GM23338 (cell line): ENCODE measurements around the gene MDH1.
A peak's percentile ranks its signal among the peaks of the same experiment; 100 is the strongest.

Source experiments
- CREB1 ChIP-seq: fragments of 250-450 bp; sonication (Bioruptor Pico); IDR thresholded peaks from 2 replicates; pipeline ENCODE4 v1.5.0; 2020; ENCODE audit warnings: low read depth, mild to moderate bottlenecking, moderate library complexity
- JUNB ChIP-seq: IDR thresholded peaks from one replicate; pipeline ENCODE4 v1.6.1; 2016; ENCODE audit warnings: antibody characterized with exemption; ENCODE audit not compliant: unreplicated experiment
- POLR2AphosphoS5 ChIP-seq: IDR thresholded peaks from 2 replicates; pipeline ENCODE4 v1.6.1; 2016; ENCODE audit warnings: antibody characterized with exemption, low read depth
- TF ChIP-seq, protein P1 (sequence below), 2 experiments: fragments of 200-600 bp in 1 of 2; sonication (generic) in 1 of 2; conservative IDR thresholded peaks; 2 replicates each; pipeline versions ENCODE4 v1.5.1 to v1.6.1; 2016 to 2017; ENCODE audit warnings: antibody characterized with exemption in 2 of 2, low read depth in 2 of 2, mild to moderate bottlenecking in 2 of 2, moderate library complexity in 1 of 2
- TF ChIP-seq, protein P2 (sequence below): IDR thresholded peaks from one replicate; pipeline ENCODE4 v1.6.1; 2018; ENCODE audit warnings: antibody characterized with exemption; ENCODE audit not compliant: unreplicated experiment

DNA sequence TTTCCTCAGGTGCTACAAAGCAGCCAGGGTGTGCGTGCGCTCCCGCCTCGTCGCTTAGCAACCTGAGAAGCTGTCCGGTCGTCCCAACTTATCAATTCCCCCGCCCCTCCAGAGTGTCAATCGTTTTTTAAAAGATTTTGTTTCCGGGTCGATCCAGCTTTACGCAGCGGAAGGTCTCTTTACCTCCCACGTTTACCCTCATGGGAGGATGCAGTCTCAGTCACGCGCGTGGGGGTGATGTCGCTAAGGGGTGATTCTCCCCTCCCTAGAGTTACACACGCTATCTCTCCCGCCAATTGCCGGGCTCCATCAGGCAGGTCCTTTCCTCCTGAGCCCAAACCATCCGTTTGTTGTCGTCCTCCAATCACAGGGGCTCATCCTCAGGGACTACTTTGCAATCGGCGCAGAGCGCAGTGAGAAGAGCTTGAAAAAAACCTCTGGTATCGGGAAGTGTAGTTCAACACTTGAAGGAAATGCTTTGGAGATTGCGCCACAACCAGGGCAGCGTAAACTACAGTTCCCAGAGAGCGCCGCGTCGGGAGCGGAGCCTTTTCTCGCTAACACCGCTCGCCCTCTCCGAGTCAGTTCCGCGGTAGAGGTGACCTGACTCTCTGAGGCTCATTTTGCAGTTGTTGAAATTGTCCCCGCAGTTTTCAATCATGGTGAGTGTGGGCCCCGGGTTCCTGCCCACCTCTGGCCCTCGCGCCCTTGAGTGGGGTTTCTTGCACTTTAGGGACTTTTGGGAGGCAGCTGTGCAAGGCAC, at the start of gene MDH1, which contains the start of gene WDPCP:
- TF ChIP-seq, protein P1, sequence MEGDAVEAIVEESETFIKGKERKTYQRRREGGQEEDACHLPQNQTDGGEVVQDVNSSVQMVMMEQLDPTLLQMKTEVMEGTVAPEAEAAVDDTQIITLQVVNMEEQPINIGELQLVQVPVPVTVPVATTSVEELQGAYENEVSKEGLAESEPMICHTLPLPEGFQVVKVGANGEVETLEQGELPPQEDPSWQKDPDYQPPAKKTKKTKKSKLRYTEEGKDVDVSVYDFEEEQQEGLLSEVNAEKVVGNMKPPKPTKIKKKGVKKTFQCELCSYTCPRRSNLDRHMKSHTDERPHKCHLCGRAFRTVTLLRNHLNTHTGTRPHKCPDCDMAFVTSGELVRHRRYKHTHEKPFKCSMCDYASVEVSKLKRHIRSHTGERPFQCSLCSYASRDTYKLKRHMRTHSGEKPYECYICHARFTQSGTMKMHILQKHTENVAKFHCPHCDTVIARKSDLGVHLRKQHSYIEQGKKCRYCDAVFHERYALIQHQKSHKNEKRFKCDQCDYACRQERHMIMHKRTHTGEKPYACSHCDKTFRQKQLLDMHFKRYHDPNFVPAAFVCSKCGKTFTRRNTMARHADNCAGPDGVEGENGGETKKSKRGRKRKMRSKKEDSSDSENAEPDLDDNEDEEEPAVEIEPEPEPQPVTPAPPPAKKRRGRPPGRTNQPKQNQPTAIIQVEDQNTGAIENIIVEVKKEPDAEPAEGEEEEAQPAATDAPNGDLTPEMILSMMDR (conservative IDR thresholded peaks at IDR 0.05; ENCODE audit: low read depth in 2 of 2) = no peak
- TF ChIP-seq, protein P2, sequence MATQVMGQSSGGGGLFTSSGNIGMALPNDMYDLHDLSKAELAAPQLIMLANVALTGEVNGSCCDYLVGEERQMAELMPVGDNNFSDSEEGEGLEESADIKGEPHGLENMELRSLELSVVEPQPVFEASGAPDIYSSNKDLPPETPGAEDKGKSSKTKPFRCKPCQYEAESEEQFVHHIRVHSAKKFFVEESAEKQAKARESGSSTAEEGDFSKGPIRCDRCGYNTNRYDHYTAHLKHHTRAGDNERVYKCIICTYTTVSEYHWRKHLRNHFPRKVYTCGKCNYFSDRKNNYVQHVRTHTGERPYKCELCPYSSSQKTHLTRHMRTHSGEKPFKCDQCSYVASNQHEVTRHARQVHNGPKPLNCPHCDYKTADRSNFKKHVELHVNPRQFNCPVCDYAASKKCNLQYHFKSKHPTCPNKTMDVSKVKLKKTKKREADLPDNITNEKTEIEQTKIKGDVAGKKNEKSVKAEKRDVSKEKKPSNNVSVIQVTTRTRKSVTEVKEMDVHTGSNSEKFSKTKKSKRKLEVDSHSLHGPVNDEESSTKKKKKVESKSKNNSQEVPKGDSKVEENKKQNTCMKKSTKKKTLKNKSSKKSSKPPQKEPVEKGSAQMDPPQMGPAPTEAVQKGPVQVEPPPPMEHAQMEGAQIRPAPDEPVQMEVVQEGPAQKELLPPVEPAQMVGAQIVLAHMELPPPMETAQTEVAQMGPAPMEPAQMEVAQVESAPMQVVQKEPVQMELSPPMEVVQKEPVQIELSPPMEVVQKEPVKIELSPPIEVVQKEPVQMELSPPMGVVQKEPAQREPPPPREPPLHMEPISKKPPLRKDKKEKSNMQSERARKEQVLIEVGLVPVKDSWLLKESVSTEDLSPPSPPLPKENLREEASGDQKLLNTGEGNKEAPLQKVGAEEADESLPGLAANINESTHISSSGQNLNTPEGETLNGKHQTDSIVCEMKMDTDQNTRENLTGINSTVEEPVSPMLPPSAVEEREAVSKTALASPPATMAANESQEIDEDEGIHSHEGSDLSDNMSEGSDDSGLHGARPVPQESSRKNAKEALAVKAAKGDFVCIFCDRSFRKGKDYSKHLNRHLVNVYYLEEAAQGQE = no peak
- TF ChIP-seq POLR2AphosphoS5 (peak; percentile 80), JUNB (no peak), CREB1 (CRISPR knock-in tag) (peak; percentile 90)
